D721Med (cell line): ENCODE measurements around the gene CFH.
"Not testable (repeated sequence)": the region's sequence is repeated elsewhere in the genome, so short reads cannot be mapped to it uniquely, and the experiment has no call there.

Experiments
- DNase-seq: peaks from one replicate; pipeline ENCODE4 v3.0.0; 2011; ENCODE audit warnings: low spot score; ENCODE audit not compliant: insufficient read length
- FAIRE-seq: peaks from 2 replicates; lab custom pipeline; 2011; peaks lifted over from hg19 to GRCh38; lab: Jason Lieb, UNC
- CTCF ChIP-seq: IDR thresholded peaks from 2 replicates; pipeline ENCODE4 v1.5.1; 2012; ENCODE audit warnings: mild to moderate bottlenecking, control low read depth; ENCODE audit not compliant: insufficient read depth; ENCODE audit errors: missing control alignments

Gene CFH

GRCh38 chr1:196619721-196620120 lies 32.1 kb upstream of the CFH start:
- no peak for DNase-seq
- TF ChIP-seq CTCF, result no peak
- FAIRE-seq, result no peak

GRCh38 chr1:196623079-196623478 lies 28.8 kb upstream of the CFH start:
- peak; percentile 81 for FAIRE-seq
- no peak for TF ChIP-seq CTCF
- no peak for DNase-seq

- FAIRE-seq (peak; percentile 25), DNase-seq (no peak)
- no peak for TF ChIP-seq CTCF
These were observed 23.0 kb upstream of the CFH start for GRCh38 chr1:196628838-196629237.

GRCh38 chr1:196637606-196638005 lies 14.2 kb upstream of the CFH start:
- FAIRE-seq, result no peak
- DNase-seq, result no peak
- no peak for TF ChIP-seq CTCF

GRCh38 chr1:196638466-196638865 lies 13.4 kb upstream of the CFH start:
- FAIRE-seq, result no peak
- no peak for DNase-seq
- TF ChIP-seq CTCF, result no peak

GRCh38 chr1:196639291-196639690 lies 12.6 kb upstream of the CFH start:
- not testable (repeated sequence) for FAIRE-seq, DNase-seq

- FAIRE-seq (no peak), DNase-seq (no peak)
- TF ChIP-seq CTCF, result no peak
These were observed 10.9 kb upstream of the CFH start for GRCh38 chr1:196640976-196641375.

GRCh38 chr1:196649990-196650389 lies 1.9 kb upstream of the CFH start:
- no peak for TF ChIP-seq CTCF
- FAIRE-seq, result no peak
- DNase-seq, result no peak
